GM21423 (cell line): ENCODE results near the gene MORF4L1.

Experiments
- ATAC-seq: cut with Tn5 transposase; IDR thresholded peaks from one replicate; pipeline ENCODE4 v1.9.1; 2021; ENCODE audit warnings: mild to moderate bottlenecking, moderate library complexity; ENCODE audit not compliant: unreplicated experiment

MORF4L1 gene

DNA sequence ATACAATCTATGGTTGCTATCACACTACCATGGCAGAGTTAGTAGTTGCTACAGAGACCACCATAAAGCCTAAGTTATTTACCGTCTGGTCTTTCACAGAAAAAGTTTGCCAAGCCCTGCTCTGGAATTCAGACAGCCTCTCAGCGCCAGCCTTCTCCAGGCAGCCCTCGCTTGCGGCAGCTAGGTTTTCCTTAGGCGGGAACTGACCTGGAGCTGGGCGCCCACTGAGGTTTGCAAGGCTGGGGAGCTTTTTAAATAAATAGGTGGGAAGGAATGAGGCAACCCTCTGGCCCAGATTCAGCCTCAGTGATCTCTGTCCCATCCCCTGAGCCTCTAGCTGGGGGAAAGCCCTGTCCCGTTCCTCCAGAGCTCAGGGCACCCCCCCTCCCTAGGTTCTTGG lies 71.0 kb downstream of the MORF4L1 start:
- ATAC-seq = no peak

DNA sequence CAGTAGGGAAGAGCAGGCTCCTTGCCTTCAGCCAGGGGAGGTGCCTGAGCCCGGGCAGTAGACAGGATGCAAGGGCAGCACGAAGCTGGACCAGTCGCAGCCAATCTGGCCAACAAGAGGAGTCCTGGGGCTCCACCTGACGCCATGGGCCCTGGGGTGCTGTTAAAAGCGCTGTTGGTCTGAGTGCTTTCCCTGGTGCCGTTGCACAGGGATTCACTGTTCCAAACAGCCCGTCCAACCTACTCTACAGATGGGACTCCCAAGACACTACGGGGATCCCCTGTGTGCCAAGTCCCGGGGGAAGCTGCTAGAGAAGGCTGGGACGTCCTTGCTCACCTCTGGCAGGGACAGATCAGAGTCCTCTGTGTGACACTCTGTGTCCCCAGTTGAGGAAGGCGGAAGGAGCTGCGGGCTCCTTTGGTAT lies 71.5 kb downstream of the MORF4L1 start:
- ATAC-seq = peak; percentile 21

DNA sequence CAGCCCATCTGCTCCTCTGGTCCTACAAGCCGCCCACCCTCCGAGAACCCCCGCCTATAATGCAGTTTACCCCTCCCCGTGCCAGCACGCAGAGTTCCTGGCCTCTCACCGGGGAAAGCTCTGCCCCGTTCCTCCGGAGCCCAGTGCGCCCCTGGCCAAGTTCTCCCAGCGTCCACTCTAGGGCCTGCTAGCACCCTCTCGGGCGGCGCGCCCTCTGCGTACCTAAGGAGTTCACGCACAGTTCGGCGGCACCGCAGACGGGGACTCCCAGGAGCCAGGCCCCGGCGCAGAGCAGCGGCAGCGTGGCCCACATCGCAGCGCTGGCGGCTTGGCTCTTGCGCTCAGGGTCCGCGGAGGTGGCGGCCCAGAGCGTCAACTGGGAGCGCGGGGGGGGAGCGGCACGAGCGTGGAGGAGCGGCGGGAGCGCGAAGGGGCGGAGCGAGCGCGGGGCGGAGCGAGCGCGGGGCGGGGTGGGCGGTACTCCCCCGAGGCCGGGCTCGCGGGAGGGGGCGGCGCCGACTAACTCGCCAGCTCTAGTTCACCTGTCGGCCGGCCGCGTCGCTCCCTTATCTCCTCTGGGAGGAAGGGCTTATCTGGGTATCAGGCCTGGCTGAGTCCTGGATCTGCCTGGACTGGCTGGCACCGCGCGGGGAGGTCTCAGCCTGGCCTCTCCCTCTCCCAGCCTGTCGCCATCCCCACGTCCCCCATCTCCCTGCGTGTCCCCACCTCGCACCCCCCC lies 72.1 kb downstream of the MORF4L1 start, which contains the start of gene CTSH:
CTSH (minus strand) TSS at position 378 of the 739 bp plus-strand sequence; CDS start at position 313, 65 bp downstream.
- ATAC-seq = peak; percentile 72

DNA sequence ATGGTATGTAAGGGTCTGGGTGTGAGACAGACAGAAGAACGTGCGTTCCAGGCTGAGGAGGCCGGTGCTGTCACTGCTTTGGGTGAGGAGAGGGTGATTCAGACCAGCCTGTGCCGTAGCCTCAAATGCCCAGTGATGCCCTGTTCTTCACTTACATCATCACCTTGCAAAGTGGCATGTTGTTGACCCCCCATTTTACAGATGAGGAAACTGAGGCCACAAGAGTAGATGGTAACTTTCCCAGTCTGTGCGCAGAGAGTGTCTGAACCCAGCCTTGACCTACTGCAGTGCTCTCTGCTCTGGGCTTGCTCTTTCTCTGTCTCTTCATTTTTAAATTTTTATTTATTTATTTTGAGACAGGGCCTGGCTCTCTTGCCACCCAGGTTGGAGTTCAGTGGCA lies 73.8 kb downstream of the MORF4L1 start:
- no peak for ATAC-seq

DNA sequence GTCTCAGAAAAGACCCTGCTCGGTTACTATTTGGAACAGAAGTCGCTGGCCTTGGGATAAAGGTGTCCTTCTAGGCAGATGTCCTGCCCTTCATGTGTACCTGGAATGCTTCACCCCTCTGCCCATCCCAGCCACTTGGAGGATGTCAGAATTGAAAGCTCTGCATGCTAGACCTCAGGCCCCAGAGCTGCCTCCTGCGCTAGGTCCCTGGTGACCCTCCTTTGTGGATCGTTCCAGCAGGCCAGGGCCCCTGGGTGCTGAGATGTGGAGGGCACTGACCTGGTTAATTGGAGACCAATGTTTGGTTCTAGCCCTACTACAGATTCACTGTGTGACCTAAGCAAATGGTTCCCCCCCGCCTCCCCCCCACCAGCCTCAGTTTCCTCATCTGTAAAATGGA lies 74.8 kb downstream of the MORF4L1 start:
- ATAC-seq = no peak
